Activated naive CD4-positive, alpha-beta T cell treated with anti-CD3 and anti-CD28 coated beads, Interleukin-2, amount 10 ng/mL, durations not matched to agents 7 days and 5 days (primary cell): ENCODE measurements around the gene CAPN8.

Experiments
- CTCF ChIA-PET: fragments of 350-600 bp; sonication (Branson Sonifier 250); formaldehyde crosslinking; loops from one replicate; lab custom pipeline; 2021; ENCODE audit warnings: antibody characterized with exemption; lab: Charles Lee
- DNase-seq: peaks from one replicate; pipeline ENCODE4 v3.0.0-alpha.2; 2020
- H3K27ac Mint-ChIP-seq: one replicate; pipeline ENCODE4 v1.8.0; 2021; ENCODE audit warnings: mild to moderate bottlenecking, moderate library complexity, mixed read lengths
- H3K27me3 Mint-ChIP-seq: one replicate; pipeline ENCODE4 v1.8.0; 2021; ENCODE audit warnings: mild to moderate bottlenecking, mixed read lengths
- H3K36me3 Mint-ChIP-seq: one replicate; pipeline ENCODE4 v1.8.0; 2021; ENCODE audit warnings: mixed read lengths
- H3K4me1 Mint-ChIP-seq: one replicate; pipeline ENCODE4 v1.8.0; 2021; ENCODE audit warnings: mixed read lengths
- H3K4me3 Mint-ChIP-seq: one replicate; pipeline ENCODE4 v1.8.0; 2021; ENCODE audit warnings: mild to moderate bottlenecking, moderate library complexity, mixed read lengths
- H3K9me3 Mint-ChIP-seq: one replicate; pipeline ENCODE4 v1.8.0; 2021; ENCODE audit warnings: mixed read lengths

CAPN8 gene

DNA sequence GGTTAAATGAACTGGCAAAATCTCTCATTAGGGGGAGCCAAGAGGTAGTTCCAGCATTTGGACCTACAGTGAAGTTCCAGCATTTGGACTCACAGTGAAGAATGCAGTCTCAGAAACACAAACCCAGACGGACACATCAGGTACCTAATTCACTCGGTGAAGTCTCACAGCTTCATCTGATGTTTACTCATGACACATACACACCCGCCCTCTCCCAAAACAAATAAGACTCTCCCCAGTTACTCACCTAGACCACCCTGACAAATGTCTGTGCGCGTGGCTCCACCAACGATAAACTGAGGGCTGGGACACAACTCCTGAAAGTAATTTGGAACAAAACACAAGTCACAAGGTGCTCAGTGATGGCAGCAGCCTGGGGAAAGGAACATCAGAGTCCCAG is 11.4 kb downstream of the CAPN8 start:
- no peak overlapping the region for H3K27ac Mint-ChIP-seq
- peaks cover 17% of the 10 kb centered on the region for H3K27me3 Mint-ChIP-seq
- no peaks in the 10 kb centered on the region for H3K36me3 Mint-ChIP-seq
- no peak for DNase-seq
- no peak overlapping the region for H3K4me3 Mint-ChIP-seq
- H3K9me3 Mint-ChIP-seq, result no peaks in the 10 kb centered on the region
- H3K4me1 Mint-ChIP-seq, result no peaks in the 10 kb centered on the region
- CTCF ChIA-PET, result no interaction called here

GRCh38 chr1:223653431-223653830 is 12.1 kb downstream of the CAPN8 start:
- Mint-ChIP-seq H3K9me3 (no peaks in the 10 kb centered on the region), H3K4me1 (no peaks in the 10 kb centered on the region), H3K27me3 (peaks cover 18% of the 10 kb centered on the region), H3K36me3 (no peaks in the 10 kb centered on the region), H3K27ac (no peak overlapping the region), H3K4me3 (no peak overlapping the region)
- DNase-seq, result no peak
- CTCF ChIA-PET, result no interaction called here

- CTCF ChIA-PET, result no interaction called here
- DNase-seq, result no peak
- Mint-ChIP-seq H3K27ac (no peak overlapping the region), H3K27me3 (peaks cover 22% of the 10 kb centered on the region), H3K9me3 (no peaks in the 10 kb centered on the region), H3K36me3 (no peaks in the 10 kb centered on the region), H3K4me3 (no peak overlapping the region), H3K4me1 (no peaks in the 10 kb centered on the region)
Observed at GRCh38 chr1:223653015-223653414, 12.5 kb downstream of the CAPN8 start.

GRCh38 chr1:223652436-223652941 is 13.0 kb downstream of the CAPN8 start:
- H3K4me3 Mint-ChIP-seq, result no peak overlapping the region

GRCh38 chr1:223651291-223651991 is 14.1 kb downstream of the CAPN8 start:
- Mint-ChIP-seq H3K4me3 (no peak overlapping the region), H3K27me3 (peaks cover 23% of the 10 kb centered on the region), H3K4me1 (no peaks in the 10 kb centered on the region), H3K27ac (no peak overlapping the region), H3K9me3 (no peaks in the 10 kb centered on the region), H3K36me3 (no peaks in the 10 kb centered on the region)
- no peak for DNase-seq
- CTCF ChIA-PET, result no interaction called here

More at GRCh38 chr1:223652436-223652941, 13.0 kb downstream of the CAPN8 start:
- CTCF ChIA-PET, result no interaction called here
- no peak overlapping the region for H3K27ac Mint-ChIP-seq
- no peak for DNase-seq
- H3K36me3 Mint-ChIP-seq, result no peaks in the 10 kb centered on the region
- no peaks in the 10 kb centered on the region for H3K9me3 Mint-ChIP-seq
- peaks cover 23% of the 10 kb centered on the region for H3K27me3 Mint-ChIP-seq
- H3K4me1 Mint-ChIP-seq, result no peaks in the 10 kb centered on the region

GRCh38 chr1:223650465-223650864 is 15.0 kb downstream of the CAPN8 start:
- H3K27ac Mint-ChIP-seq, result no peak overlapping the region
- CTCF ChIA-PET, result no interaction called here
- no peak for DNase-seq
- H3K27me3 Mint-ChIP-seq, result peaks cover 20% of the 10 kb centered on the region
- H3K36me3 Mint-ChIP-seq, result no peaks in the 10 kb centered on the region
- no peaks in the 10 kb centered on the region for H3K9me3 Mint-ChIP-seq
- no peaks in the 10 kb centered on the region for H3K4me1 Mint-ChIP-seq
- no peak overlapping the region for H3K4me3 Mint-ChIP-seq

DNA sequence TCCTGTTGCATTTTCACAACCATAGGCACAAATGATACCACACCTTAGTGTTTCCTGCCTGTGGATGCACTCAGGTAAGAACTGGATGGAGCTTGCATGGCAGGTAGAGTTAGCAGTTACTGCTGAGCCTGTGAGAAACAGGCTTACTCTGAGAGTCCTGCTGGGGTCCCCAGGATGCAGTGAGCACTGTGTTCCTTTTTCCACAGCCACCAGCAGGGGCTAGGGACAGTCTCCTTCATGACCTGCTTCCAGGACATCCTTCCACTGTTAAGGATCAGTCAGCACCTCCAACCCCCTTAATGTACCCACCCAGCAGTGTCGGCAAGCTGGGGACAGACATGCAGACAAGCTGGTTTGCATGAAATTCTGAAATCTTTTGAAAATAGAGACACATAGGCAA is 16.3 kb downstream of the CAPN8 start:
- no peak overlapping the region for H3K27ac Mint-ChIP-seq

GRCh38 chr1:223647249-223647648 is 18.3 kb downstream of the CAPN8 start:
- CTCF ChIA-PET, result no interaction called here
- no peaks in the 10 kb centered on the region for H3K36me3 Mint-ChIP-seq
- no peak overlapping the region for H3K27ac Mint-ChIP-seq
- DNase-seq, result no peak
- H3K27me3 Mint-ChIP-seq, result peaks cover 17% of the 10 kb centered on the region
- no peak overlapping the region for H3K4me3 Mint-ChIP-seq
- H3K9me3 Mint-ChIP-seq, result no peaks in the 10 kb centered on the region
- no peaks in the 10 kb centered on the region for H3K4me1 Mint-ChIP-seq

More for the DNA sequence above, 16.3 kb downstream of the CAPN8 start:
- DNase-seq, result no peak
- no peak overlapping the region for H3K4me3 Mint-ChIP-seq
- CTCF ChIA-PET, result no interaction called here
- no peaks in the 10 kb centered on the region for H3K4me1 Mint-ChIP-seq
- no peaks in the 10 kb centered on the region for H3K36me3 Mint-ChIP-seq
- peaks cover 19% of the 10 kb centered on the region for H3K27me3 Mint-ChIP-seq
- no peaks in the 10 kb centered on the region for H3K9me3 Mint-ChIP-seq

DNA sequence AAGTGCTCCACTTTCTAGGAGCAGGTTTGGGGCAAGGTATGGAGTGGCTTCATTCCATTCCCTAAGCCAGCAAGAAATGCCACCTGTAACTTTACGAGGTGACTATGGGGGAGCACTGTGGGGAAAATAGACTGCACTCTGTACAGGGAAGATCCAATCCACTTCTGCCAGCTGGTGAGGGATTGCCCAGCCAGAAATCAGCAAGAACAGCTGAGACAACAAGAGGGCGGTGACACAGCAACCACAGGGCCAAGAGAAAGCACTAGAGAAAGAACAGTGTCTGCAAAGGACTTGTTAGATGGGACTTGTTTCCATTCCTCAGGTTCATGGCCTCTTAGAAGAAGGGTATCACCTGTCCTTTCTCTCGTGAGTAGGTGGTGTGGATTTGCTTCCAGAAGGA is 19.6 kb downstream of the CAPN8 start:
- Mint-ChIP-seq H3K27me3 (peaks cover 18% of the 10 kb centered on the region), H3K27ac (no peak overlapping the region), H3K4me3 (no peak overlapping the region), H3K36me3 (no peaks in the 10 kb centered on the region), H3K9me3 (peaks cover 2% of the 10 kb centered on the region), H3K4me1 (no peaks in the 10 kb centered on the region)
- no peak for DNase-seq
- CTCF ChIA-PET, result no interaction called here

GRCh38 chr1:223642237-223642636 is 23.3 kb downstream of the CAPN8 start:
- CTCF ChIA-PET, result no interaction called here
- H3K27ac Mint-ChIP-seq, result no peak overlapping the region
- H3K36me3 Mint-ChIP-seq, result peaks cover 2% of the 10 kb centered on the region
- H3K4me1 Mint-ChIP-seq, result peaks cover 14% of the 10 kb centered on the region
- no peak for DNase-seq
- H3K4me3 Mint-ChIP-seq, result no peak overlapping the region
- H3K27me3 Mint-ChIP-seq, result peaks cover 14% of the 10 kb centered on the region
- peaks cover 24% of the 10 kb centered on the region for H3K9me3 Mint-ChIP-seq

DNA sequence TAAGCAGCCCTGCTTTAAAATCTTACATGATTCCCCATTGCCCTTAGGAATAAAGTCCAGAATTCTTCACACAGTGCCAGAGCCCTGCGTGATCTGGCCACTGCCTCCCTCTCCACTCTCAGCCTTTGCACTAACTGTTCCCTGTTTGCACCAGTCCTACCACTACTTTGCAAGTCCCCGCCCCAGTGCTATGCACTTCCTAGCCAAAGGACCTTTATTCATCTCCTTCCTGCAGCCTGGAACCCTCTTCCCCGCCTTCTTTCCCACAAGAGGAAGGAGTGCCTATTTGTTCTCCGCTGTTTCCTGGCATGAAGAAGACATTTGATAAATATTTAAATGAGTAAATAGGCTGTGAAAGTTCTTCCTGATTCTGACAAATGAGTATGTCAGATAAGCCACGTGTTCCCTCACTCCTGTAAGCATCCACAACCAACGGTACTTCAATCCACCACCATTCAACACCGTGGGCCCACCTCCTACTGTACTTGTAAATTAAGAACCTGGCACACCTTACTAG is 23.9 kb downstream of the CAPN8 start:
- CTCF ChIA-PET, result no interaction called here
- Mint-ChIP-seq H3K27ac (no peak overlapping the region), H3K9me3 (peaks cover 24% of the 10 kb centered on the region), H3K36me3 (peaks cover 2% of the 10 kb centered on the region), H3K27me3 (peaks cover 21% of the 10 kb centered on the region), H3K4me1 (peaks cover 14% of the 10 kb centered on the region), H3K4me3 (no peak overlapping the region)
- no peak for DNase-seq

GRCh38 chr1:223639331-223639749 is 26.2 kb downstream of the CAPN8 start:
- peaks cover 2% of the 10 kb centered on the region for H3K36me3 Mint-ChIP-seq
- H3K27me3 Mint-ChIP-seq, result peaks cover 21% of the 10 kb centered on the region
- no peak overlapping the region for H3K27ac Mint-ChIP-seq
- peaks cover 14% of the 10 kb centered on the region for H3K4me1 Mint-ChIP-seq
- H3K9me3 Mint-ChIP-seq, result peaks cover 24% of the 10 kb centered on the region
- CTCF ChIA-PET, result no interaction called here
- H3K4me3 Mint-ChIP-seq, result no peak overlapping the region
- DNase-seq, result no peak

- Mint-ChIP-seq H3K27ac (no peak overlapping the region), H3K4me3 (no peak overlapping the region), H3K9me3 (peaks cover 20% of the 10 kb centered on the region), H3K4me1 (peaks cover 11% of the 10 kb centered on the region), H3K27me3 (peaks cover 25% of the 10 kb centered on the region), H3K36me3 (no peaks in the 10 kb centered on the region)
- DNase-seq, result no peak
- CTCF ChIA-PET, result no interaction called here
Observed at GRCh38 chr1:223635236-223635635, 30.3 kb downstream of the CAPN8 start.

- no peaks in the 10 kb centered on the region for H3K36me3 Mint-ChIP-seq
Observed at GRCh38 chr1:223634423-223634822, 31.1 kb downstream of the CAPN8 start.

DNA sequence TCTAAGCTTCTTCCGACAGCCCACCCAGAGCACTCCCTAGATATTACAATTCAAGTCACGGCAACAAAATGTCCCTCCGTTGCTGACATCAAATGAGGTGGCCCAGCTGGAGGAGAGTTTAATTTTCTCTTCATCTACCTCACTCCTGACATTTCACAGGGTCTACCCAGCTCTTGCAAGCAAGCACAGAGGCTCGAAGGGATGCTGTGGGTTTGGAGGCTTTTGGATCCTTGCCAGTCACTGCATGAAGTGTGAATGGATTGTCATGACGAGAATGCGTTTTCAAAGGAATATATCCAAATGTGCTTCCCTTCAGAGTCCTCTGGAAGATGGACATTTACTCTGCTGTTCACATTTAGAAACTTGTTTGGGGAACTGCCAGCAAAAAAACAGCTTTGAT is 33.5 kb downstream of the CAPN8 start:
- CTCF ChIA-PET, result interaction anchor here (0.5 to 1.2 kb wide), 2 partner anchors 75 to 1709 kb away, joined by 3 read pairs; no protein-coding TSS in a partner anchor

More at GRCh38 chr1:223634423-223634822, 31.1 kb downstream of the CAPN8 start:
- Mint-ChIP-seq H3K9me3 (peaks cover 12% of the 10 kb centered on the region), H3K4me3 (no peak overlapping the region), H3K27ac (no peak overlapping the region), H3K27me3 (peaks cover 25% of the 10 kb centered on the region), H3K4me1 (peaks cover 3% of the 10 kb centered on the region)
- no peak for DNase-seq
- CTCF ChIA-PET, result no interaction called here

More for the DNA sequence above, 33.5 kb downstream of the CAPN8 start:
- Mint-ChIP-seq H3K9me3 (peaks cover 5% of the 10 kb centered on the region), H3K4me1 (no peaks in the 10 kb centered on the region), H3K36me3 (no peaks in the 10 kb centered on the region), H3K27ac (no peak overlapping the region), H3K4me3 (no peak overlapping the region), H3K27me3 (peaks cover 21% of the 10 kb centered on the region)
- DNase-seq, result no peak
